T-helper 17 cell (primary cell): Measurements from ENCODE around the gene DOCK4. TPM values are rescaled to one million over a fixed set of nuclear protein-coding genes. Genes with fewer than 3 reads are reported as not detected.

Experiments used
- ATAC-seq: fragments of 150-1000 bp; cut with Tn5 transposase; 2 replicates; pipeline ENCODE4 v1.10.0; 2021; ENCODE audit warnings: mild to moderate bottlenecking, moderate library complexity
- DNase-seq, 3 donors: peaks; one replicate each; pipeline versions ENCODE4 v3.0.0 to v3.0.0-alpha.2; 2020 to 2021
- H3K9me3 ChIP-seq: one replicate; pipeline ENCODE4 v1.7.0; 2013; ENCODE audit warnings: low read length, mild to moderate bottlenecking; ENCODE audit not compliant: control insufficient read depth, poor library complexity, severe bottlenecking
- H3K27ac Mint-ChIP-seq: one replicate; pipeline ENCODE4 v1.8.0; 2022; ENCODE audit warnings: mild to moderate bottlenecking, moderate library complexity, mixed read lengths
- H3K27me3 Mint-ChIP-seq: one replicate; pipeline ENCODE4 v1.8.0; 2022; ENCODE audit warnings: mixed read lengths
- H3K36me3 Mint-ChIP-seq: one replicate; pipeline ENCODE4 v1.8.0; 2022; ENCODE audit warnings: low read depth, mixed read lengths
- H3K4me1 Mint-ChIP-seq: one replicate; pipeline ENCODE4 v1.8.0; 2022; ENCODE audit warnings: mild to moderate bottlenecking, mixed read lengths
- H3K4me3 Mint-ChIP-seq: one replicate; pipeline ENCODE4 v1.8.0; 2022; ENCODE audit warnings: mild to moderate bottlenecking, moderate library complexity, mixed read lengths
- total RNA-seq, 4 donors: library from RNA in 2 of 4; stranded (reverse) in 2 of 4; gene quantifications; one replicate each; pipeline ENCODE4 v1.2.3 and lab custom pipeline; 2022 to 2026

The DOCK4 gene
- total RNA-seq, 2 donors from 2014 or later, result 0.18 to 0.57 TPM

DNA sequence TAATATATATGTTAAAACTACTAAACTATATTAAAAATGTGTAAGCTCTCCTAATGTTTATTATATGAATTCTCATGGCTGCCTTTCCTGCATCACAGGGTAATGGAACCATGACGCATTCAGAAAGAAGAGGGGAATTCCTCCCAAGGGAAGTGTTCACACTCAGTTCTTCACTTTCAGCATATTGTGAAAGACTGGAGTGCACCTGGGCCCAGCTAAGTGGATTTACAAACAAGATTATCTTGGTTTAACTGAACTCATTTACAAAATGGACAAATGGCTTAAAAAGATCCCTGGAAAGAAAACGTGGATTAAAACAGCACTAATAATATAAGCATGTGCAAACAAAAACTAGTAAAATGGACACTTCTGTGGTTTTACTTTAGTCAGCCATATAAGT, 149.8 kb downstream of the DOCK4 start:
- ATAC-seq (no peak), DNase-seq (no peak)
- Mint-ChIP-seq H3K4me3 (no peak overlapping the region), H3K4me1 (no peaks in the 10 kb centered on the region), H3K27me3 (peaks cover 11% of the 10 kb centered on the region), H3K27ac (no peak overlapping the region), H3K36me3 (no peaks in the 10 kb centered on the region)
- no peaks in the 10 kb centered on the region for H3K9me3 ChIP-seq

DNA sequence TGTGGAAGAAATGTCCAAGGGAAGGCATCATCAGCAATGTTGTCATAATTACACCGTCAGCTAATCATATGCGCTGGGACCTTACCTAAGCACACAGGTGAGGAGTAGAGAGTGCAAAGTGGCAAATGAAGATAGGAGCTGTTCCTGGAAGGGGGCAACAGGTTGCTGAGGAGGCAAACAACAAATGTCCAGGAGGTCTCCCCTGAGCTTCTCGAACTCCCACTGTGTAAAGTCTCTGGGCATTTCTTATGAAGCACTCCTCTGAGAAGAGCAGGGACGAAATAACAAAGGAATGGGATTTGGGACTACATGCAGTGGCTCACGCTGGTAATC, 152.5 kb downstream of the DOCK4 start:
- H3K4me1 Mint-ChIP-seq, result no peaks in the 10 kb centered on the region
- no peaks in the 10 kb centered on the region for H3K36me3 Mint-ChIP-seq
- no peak overlapping the region for H3K27ac Mint-ChIP-seq
- H3K4me3 Mint-ChIP-seq, result no peak overlapping the region
- no peaks in the 10 kb centered on the region for H3K27me3 Mint-ChIP-seq
- ATAC-seq (no peak), DNase-seq (no peak)
- H3K9me3 ChIP-seq, result no peaks in the 10 kb centered on the region

DNA sequence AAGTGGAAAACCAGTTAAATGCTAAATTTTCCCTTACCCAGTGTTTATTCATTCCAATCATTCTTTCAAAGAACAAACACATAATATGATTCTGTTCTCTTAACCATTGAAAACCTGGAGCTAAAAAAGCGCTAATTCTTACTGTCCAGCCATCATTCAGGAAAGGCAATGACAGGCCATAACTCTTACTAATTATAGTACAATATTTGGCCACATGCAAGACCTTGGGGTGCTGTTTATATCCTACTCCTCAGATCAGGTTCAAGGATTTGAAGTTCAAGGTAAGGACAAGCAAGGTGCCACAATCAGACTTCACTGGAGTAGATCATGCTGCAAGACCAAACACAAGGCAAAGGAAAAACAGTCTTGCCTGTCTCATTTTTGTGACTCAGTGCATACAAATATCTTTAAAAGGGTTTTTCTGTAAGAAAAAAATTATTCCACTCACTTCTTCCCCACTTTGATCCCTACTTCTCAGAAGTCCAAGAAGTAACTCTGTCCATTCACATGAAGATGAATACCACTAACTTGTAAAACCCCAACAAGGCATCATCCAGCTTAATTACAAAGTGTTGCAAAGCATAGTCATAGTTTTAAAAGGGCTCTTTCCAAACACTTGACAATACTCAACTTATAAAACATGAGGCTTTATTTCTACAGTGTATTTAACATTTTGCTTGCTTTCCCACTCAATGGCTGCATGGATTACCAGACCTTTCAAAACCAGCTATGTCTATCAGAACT, 153.0 kb downstream of the DOCK4 start:
- H3K36me3 Mint-ChIP-seq, result no peaks in the 10 kb centered on the region
- no peak overlapping the region for H3K4me3 Mint-ChIP-seq
- H3K9me3 ChIP-seq, result no peaks in the 10 kb centered on the region
- ATAC-seq (no peak), DNase-seq (no peak)
- no peaks in the 10 kb centered on the region for H3K27me3 Mint-ChIP-seq
- no peaks in the 10 kb centered on the region for H3K4me1 Mint-ChIP-seq
- no peak overlapping the region for H3K27ac Mint-ChIP-seq

DNA sequence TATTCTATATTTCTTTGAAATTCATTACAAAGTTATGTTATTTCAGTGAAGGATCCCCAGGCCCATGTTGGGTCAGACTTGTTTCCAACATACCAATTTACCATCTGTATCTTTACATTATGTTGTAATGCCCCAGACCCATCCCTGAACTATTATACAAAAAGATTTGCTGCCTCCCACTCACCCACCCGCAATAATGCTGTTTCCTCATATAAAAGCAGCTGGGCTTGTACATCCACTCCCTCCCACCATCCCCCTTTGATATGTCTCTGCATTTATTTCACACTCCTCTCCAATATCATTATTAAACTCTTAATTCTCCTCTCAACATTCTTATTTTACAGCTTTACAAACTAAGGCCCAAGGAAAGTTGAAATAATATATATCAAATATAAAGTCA, 153.7 kb downstream of the DOCK4 start:
- no peak overlapping the region for H3K4me3 Mint-ChIP-seq
- ATAC-seq (no peak), DNase-seq (no peak)
- H3K9me3 ChIP-seq, result no peaks in the 10 kb centered on the region
- no peaks in the 10 kb centered on the region for H3K4me1 Mint-ChIP-seq
- H3K27ac Mint-ChIP-seq, result no peak overlapping the region
- no peaks in the 10 kb centered on the region for H3K36me3 Mint-ChIP-seq
- no peaks in the 10 kb centered on the region for H3K27me3 Mint-ChIP-seq

DNA sequence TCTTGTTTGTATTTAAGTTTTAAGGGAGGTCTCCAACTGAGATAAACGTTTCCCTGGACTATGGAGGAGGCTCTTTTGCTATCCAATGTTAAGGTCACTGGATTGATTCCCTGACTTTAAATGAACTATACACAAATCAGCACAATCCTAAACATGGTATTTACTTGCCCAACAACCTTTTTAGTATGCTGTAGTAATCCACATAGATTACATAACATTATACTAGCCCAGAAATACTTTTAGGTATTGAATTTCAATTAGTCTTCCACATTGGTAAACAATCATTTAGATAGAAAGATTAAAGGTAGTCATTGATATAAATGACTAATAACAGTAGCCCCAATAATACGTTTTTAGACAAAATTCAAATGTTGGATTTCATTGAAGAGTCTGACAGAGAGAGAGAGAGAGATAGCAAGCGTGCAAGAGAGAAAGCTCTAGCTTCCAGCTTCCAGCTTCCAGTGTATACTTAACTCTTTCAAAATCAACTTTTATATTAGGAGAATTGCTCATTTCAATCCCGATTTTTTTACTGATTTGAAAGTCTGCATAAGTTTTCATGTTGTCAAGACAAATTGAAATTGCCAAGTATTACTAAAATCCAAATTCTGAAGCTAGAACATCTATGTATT, 155.8 kb downstream of the DOCK4 start:
- Mint-ChIP-seq H3K36me3 (no peaks in the 10 kb centered on the region), H3K4me1 (no peaks in the 10 kb centered on the region), H3K27me3 (no peaks in the 10 kb centered on the region), H3K4me3 (no peak overlapping the region), H3K27ac (no peak overlapping the region)
- no peak for DNase-seq
- ATAC-seq, result no peak
- H3K9me3 ChIP-seq, result no peaks in the 10 kb centered on the region

DNA sequence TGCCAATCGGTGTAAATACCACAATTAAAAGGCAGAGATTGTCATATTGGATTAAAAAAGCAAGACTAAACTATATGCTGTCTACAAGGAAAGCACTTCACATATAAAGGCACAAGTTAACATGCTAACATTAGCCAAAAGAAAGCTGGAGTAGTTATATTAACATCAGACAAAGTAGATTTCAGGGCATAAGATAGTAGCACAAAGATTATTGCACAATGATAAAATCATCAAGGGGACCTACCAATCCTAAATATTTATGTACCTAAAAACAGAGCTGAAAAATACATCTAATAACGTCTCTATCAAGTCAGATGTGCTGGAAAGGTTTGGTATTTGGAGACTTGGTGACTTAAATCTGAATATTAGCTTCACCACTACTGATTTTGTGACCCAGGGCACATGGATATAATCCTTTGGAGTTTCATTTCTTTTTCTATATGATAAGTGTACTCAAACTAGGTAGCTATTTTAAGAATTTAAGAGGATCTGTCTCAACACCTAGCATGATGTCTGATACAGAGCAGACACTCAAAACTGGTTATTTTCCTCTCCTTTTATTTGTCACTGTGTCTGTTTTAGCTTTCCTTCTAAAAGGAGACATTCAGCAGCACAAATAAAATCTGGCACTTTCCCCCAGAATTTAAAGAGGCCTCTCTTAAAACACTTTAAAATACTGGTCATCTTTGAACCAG, 156.5 kb downstream of the DOCK4 start:
- Mint-ChIP-seq H3K27me3 (no peaks in the 10 kb centered on the region), H3K36me3 (no peaks in the 10 kb centered on the region), H3K27ac (no peak overlapping the region), H3K4me1 (no peaks in the 10 kb centered on the region), H3K4me3 (no peak overlapping the region)
- ATAC-seq (no peak), DNase-seq (no peak)
- no peaks in the 10 kb centered on the region for H3K9me3 ChIP-seq

DNA sequence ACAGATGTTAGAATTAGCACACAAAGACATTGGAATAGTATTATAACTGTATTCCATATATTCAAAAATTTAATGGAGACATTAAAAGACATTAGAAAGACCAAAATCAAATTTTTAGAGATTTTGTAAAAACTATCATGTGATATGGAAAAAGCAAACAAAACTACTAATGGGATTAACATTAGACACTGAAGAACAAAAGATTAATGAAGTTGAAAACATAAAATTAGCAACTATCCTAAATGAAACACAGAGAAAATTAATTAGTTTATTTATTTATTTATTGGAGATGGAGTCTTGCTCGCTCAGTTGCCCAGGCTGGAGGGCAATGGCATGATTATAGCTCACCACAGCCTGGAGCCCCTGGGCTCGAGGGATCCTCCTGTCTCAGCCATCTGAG, 158.8 kb downstream of the DOCK4 start:
- H3K4me1 Mint-ChIP-seq, result no peaks in the 10 kb centered on the region
- H3K4me3 Mint-ChIP-seq, result no peak overlapping the region
- no peak overlapping the region for H3K27ac Mint-ChIP-seq
- no peaks in the 10 kb centered on the region for H3K36me3 Mint-ChIP-seq
- H3K27me3 Mint-ChIP-seq, result no peaks in the 10 kb centered on the region
- DNase-seq (no peak), ATAC-seq (no peak)
- no peaks in the 10 kb centered on the region for H3K9me3 ChIP-seq

DNA sequence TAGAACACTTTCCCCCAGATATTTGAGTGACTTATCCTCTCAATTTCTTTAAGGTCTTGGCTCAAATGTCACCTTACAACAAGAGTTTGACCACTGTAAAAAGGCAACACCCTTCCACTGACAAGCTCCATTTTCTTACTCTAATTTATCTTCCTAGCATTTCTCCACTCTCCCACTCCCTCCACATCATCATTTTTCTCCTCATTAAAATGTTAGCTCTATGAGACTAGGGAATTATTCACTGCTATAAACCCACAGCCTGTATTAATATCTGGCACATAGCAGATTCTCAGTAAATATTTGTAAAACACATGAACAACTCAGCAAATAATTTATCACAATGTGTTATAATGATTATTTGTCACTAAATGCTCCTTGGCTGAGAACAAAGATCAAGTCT, 161.0 kb downstream of the DOCK4 start:
- DNase-seq (no peak), ATAC-seq (no peak)
- Mint-ChIP-seq H3K36me3 (no peaks in the 10 kb centered on the region), H3K27me3 (peaks cover 3% of the 10 kb centered on the region), H3K4me3 (no peak overlapping the region), H3K4me1 (no peaks in the 10 kb centered on the region), H3K27ac (no peak overlapping the region)
- no peaks in the 10 kb centered on the region for H3K9me3 ChIP-seq

DNA sequence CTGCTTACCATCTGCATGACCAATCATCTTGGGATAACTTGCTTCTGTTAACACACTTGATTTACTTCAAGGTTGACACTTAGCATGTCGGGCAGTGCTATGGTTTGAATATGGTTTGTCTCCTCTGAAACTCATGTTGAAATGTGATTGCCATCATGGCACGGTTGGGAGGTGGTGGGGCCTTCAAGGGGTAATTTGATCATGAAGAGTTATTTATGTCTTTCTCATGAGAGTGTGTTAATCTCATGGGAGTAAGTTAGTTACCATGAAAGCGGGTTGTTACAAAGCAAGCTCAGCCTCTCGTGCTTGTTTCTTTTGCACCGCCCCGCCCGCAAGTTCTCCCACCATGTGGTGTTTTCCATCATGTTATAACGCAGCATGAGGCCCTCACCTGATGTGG, 163.6 kb downstream of the DOCK4 start:
- H3K27me3 Mint-ChIP-seq, result peaks cover 9% of the 10 kb centered on the region
- DNase-seq, result no peak
- H3K9me3 ChIP-seq, result no peaks in the 10 kb centered on the region
- ATAC-seq, result no peak
- H3K27ac Mint-ChIP-seq, result no peak overlapping the region
- H3K4me1 Mint-ChIP-seq, result no peaks in the 10 kb centered on the region
- no peaks in the 10 kb centered on the region for H3K36me3 Mint-ChIP-seq
- H3K4me3 Mint-ChIP-seq, result no peak overlapping the region

DNA sequence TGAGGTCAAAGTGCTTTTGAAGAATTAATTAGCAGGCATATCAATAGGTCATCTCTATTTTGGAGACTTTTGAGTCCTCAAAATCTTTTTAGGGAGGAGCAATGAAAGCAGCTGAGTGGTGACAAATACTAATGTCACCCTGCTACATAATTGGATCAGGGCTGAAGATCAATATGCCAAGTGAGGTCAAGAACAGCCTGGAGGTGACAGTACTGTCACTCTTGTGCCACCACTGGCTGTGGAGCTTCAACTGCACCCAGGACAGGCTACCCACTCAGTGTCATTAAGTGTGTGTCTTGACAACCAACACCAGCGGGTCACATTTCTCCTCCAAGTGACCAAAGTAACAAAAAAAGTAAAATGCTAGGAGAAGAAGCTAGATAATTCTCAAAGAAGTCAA, 167.8 kb downstream of the DOCK4 start:
- no peaks in the 10 kb centered on the region for H3K4me1 Mint-ChIP-seq
- no peak overlapping the region for H3K27ac Mint-ChIP-seq
- DNase-seq (no peak), ATAC-seq (no peak)
- peaks cover 13% of the 10 kb centered on the region for H3K27me3 Mint-ChIP-seq
- peaks cover 3% of the 10 kb centered on the region for H3K36me3 Mint-ChIP-seq
- no peak overlapping the region for H3K4me3 Mint-ChIP-seq
- H3K9me3 ChIP-seq, result no peaks in the 10 kb centered on the region

DNA sequence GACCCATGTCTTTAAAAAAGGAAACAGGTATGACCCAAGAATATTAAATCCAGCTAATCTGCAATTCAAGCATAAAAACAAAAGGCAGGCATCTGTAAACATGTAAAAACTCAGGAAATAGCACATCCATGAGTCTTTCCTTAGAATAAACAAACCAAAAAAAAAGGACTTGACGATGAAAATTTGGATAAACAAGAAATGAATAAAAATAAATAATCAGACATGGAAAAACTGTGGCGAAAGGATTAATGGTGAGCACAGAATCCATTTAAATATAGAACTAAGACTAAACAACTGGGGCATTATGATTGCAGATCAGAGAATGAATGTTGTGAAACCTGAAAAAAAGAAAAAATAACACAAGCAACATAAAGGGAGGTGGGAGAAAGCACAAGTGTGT, 170.1 kb downstream of the DOCK4 start:
- peaks cover 3% of the 10 kb centered on the region for H3K36me3 Mint-ChIP-seq
- H3K4me1 Mint-ChIP-seq, result no peaks in the 10 kb centered on the region
- no peaks in the 10 kb centered on the region for H3K9me3 ChIP-seq
- ATAC-seq (no peak), DNase-seq (no peak)
- peaks cover 13% of the 10 kb centered on the region for H3K27me3 Mint-ChIP-seq
- no peak overlapping the region for H3K4me3 Mint-ChIP-seq
- H3K27ac Mint-ChIP-seq, result no peak overlapping the region

DNA sequence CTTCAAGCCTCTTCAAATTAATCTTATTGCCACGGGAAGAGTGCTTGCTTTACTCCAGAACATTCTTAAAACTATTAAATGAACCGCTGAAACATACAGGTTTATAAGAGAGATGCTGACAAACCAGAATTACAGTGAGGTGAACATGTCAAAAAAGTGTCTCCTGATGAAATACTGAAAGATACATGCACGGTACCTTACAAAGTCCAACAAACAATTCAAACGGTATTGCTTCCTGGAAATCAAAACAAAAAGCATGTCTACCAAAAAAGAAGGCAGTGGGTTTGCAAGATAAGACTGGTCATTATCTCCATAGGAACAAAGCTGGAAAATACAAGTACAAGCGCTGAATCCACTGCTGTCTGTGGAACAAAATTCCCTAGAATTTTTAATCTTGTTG, 174.5 kb downstream of the DOCK4 start:
- no peak for ATAC-seq

DNA sequence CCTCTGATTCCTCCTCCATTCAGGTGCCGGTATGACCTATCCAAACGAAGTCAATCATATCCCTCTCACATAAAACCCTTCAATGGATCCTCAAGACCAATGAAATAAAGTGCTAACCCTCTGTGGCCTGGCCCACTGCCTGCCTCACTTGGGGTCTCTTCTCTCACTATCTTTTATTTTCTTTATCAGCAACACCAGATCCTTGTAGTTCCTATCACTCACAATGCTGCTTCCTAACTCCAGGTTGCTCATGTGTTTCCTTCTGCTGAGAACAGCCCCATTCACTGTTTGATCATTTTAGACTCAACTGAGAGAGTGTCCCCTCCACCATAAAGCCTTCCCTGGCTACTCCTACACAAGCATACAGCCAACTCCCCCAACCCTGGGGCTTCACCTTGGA, 180.6 kb downstream of the DOCK4 start:
- Mint-ChIP-seq H3K27me3 (peaks cover 12% of the 10 kb centered on the region), H3K36me3 (peaks cover 2% of the 10 kb centered on the region), H3K4me1 (no peaks in the 10 kb centered on the region), H3K4me3 (no peak overlapping the region), H3K27ac (no peak overlapping the region)
- no peak for DNase-seq
- no peaks in the 10 kb centered on the region for H3K9me3 ChIP-seq
- ATAC-seq, result no peak

More for the DNA sequence above, 174.5 kb downstream of the DOCK4 start:
- Mint-ChIP-seq H3K4me1 (no peaks in the 10 kb centered on the region), H3K27me3 (peaks cover 10% of the 10 kb centered on the region), H3K4me3 (no peak overlapping the region), H3K27ac (no peak overlapping the region), H3K36me3 (peaks cover 3% of the 10 kb centered on the region)
- no peak for DNase-seq
- no peaks in the 10 kb centered on the region for H3K9me3 ChIP-seq

DNA sequence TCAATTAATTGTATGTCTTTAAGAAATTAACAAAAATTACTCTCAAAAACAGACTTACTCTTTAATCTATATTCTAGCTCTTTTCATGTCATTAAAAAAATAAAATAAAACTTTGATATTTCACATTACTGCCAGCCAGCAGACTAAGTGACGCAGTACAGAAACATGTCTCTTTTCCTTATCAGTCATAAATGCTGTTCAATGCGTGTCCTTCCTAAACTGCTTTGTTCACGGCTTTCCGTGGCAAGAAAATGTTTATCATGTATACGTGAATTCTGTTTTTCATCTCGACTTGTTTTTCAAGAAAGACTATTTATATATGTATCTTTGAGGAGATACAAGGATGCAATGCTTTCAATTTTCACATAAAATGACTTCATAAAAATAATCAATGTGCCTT, 182.4 kb downstream of the DOCK4 start:
- H3K27me3 Mint-ChIP-seq, result peaks cover 8% of the 10 kb centered on the region
- no peak overlapping the region for H3K27ac Mint-ChIP-seq
- DNase-seq (no peak), ATAC-seq (no peak)
- no peak overlapping the region for H3K4me3 Mint-ChIP-seq
- H3K4me1 Mint-ChIP-seq, result no peaks in the 10 kb centered on the region
- H3K9me3 ChIP-seq, result no peaks in the 10 kb centered on the region
- H3K36me3 Mint-ChIP-seq, result peaks cover 2% of the 10 kb centered on the region
